ENCODE results near the gene MAPKAP1.

GRCh38 chr9:125399165-125399564, 307.8 kb downstream of the MAPKAP1 start:
- TF ChIP-seq, protein P1, sequence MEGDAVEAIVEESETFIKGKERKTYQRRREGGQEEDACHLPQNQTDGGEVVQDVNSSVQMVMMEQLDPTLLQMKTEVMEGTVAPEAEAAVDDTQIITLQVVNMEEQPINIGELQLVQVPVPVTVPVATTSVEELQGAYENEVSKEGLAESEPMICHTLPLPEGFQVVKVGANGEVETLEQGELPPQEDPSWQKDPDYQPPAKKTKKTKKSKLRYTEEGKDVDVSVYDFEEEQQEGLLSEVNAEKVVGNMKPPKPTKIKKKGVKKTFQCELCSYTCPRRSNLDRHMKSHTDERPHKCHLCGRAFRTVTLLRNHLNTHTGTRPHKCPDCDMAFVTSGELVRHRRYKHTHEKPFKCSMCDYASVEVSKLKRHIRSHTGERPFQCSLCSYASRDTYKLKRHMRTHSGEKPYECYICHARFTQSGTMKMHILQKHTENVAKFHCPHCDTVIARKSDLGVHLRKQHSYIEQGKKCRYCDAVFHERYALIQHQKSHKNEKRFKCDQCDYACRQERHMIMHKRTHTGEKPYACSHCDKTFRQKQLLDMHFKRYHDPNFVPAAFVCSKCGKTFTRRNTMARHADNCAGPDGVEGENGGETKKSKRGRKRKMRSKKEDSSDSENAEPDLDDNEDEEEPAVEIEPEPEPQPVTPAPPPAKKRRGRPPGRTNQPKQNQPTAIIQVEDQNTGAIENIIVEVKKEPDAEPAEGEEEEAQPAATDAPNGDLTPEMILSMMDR (IDR thresholded peaks at IDR 0.05), result no peak
- TF ChIP-seq POLR2A (IDR thresholded peaks at IDR 0.05), result no peak
- TF ChIP-seq POLR2AphosphoS5 (IDR thresholded peaks at IDR 0.05; ENCODE audit: insufficient read depth in 1 of 2, low read depth in 1 of 2), result no peak

All from vagina (tissue), 2 donors.